H54 (cell line): Measurements from ENCODE around the gene INSIG2.

ENCODE experiments used
- DNase-seq: peaks from one replicate; pipeline ENCODE4 v3.0.0; 2011; ENCODE audit warnings: low spot score, mixed read lengths; ENCODE audit not compliant: insufficient read length
- FAIRE-seq: peaks from 3 replicates; lab custom pipeline; 2011; peaks lifted over from hg19 to GRCh38; lab: Jason Lieb, UNC
- POLR2A ChIP-seq: IDR thresholded peaks from 2 replicates; pipeline ENCODE4 v1.6.1; 2011; ENCODE audit warnings: low read depth, mild to moderate bottlenecking, low read length

INSIG2 gene

DNA sequence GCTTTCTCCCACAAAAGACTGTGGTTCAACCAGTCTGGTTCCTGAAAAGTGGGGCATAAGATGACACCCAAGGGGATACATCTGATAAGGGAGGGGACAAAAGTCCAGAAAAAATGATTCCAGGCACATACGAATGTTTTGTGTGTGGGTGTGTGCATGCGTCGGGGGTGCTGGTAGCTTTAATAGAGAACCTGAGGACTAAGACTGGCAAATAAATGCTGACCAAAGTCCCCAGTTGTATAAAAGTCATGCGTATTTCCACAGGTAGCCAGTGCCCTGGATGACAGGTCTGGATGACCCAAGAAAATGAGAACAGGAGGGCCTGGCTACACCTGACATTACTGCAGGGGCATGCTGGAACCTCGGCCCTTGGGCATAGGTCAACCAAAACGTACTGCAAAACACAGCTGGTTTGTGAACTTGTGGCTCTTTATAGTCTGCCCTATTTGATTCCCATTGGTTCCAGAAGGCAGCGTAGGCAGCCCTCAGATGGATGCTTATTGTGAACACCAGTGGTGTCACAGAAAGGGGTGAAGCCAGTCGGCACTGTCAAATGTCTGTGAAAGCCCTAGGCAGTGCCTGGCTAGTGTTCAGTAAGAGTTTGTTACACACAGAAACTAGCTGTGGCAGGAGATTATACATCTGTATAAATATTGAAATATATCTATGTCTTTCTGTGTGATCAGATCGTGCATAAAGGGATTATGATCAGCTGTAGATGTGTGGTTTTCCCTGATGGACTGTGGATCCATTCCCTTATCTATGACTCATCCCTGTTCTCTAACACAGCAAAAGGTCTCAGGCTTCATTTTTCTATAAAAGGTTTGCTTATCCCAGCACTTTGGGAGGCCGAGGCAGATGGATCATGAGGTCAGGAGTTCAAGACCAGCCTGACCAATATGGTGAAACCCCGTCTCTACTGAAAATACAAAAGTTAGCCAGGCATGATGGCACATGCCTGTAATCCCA lies 58.3 kb downstream of the INSIG2 start:
- FAIRE-seq (no peak), DNase-seq (no peak)
- no peak for TF ChIP-seq POLR2A

DNA sequence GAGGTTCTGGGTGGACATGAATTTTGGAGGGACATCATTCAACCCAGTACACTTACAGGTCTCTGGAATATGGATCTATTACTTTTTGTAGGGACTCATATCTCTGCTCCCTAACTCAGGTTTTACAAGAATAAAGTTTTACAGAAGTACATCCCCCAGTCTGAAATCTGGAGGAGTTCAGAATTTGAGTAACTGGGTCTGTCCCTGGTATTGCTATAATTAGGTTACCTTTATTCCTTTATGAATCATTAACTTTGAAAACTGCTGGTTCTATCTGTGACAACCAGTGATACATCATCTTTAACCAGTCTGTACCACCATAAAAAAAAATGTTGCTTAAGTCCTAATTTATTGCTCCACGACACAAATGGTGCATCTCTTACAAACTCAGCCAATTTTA lies 59.9 kb downstream of the INSIG2 start:
- DNase-seq: no peak
- no peak for TF ChIP-seq POLR2A
- no peak for FAIRE-seq

DNA sequence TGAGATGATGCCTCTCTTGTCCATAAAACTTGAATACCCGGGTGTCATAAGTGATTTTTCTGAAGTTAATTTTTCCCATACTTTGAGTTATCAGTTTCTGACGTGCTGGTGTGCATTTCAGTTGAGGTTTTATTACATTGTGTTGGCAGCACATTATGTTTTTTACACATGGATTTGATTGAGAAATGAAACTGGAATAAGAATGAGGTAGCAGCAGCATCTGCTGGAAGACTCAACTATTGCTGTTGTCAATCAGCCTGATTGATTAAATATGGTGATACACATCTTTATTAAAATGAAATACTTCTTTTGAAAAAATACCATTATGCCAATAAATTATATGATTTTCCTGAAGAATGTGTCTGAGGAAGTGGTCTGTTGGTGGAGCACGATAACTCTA lies 60.5 kb downstream of the INSIG2 start:
- TF ChIP-seq POLR2A: no peak
- no peak for FAIRE-seq
- DNase-seq: no peak

DNA sequence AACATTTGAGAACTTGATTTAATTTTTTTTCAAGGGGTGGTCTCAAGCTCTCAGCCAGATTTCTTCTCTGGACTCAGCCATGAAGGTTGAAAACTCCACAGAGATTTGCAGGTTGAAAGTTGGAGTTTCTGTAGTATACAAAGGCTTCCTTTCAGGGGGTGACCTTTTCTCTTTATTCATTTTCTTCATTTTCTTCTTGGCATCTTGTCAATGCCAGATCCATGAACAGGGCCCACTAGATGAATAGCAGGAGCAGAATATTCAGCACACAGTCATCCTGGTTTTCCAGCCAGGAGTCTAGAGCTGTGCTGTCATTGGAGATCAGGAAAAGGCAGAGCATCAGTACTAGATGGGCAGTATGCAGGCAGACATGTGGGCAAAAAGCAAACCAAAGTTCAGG lies 62.0 kb downstream of the INSIG2 start:
- TF ChIP-seq POLR2A: no peak
- FAIRE-seq: no peak
- DNase-seq: no peak

DNA sequence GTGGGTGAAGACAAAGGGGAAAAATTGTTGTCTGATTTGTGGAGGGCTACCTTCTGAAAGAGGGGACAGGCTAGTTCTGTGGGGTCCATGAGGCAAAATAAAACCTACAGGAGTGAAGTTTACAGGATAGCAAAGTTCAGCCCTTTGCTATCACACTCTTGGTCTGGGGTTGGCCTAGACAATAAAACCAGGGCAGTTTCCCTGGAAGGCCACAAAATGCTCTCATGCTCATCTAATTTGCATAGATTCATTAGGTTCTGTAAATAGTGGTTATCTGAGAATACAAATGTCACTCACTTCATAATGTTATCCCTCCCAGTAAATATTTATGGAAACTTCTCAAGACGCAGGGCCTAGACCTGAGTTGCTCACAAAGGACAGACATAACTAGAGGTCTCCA lies 63.6 kb downstream of the INSIG2 start:
- FAIRE-seq: no peak

DNA sequence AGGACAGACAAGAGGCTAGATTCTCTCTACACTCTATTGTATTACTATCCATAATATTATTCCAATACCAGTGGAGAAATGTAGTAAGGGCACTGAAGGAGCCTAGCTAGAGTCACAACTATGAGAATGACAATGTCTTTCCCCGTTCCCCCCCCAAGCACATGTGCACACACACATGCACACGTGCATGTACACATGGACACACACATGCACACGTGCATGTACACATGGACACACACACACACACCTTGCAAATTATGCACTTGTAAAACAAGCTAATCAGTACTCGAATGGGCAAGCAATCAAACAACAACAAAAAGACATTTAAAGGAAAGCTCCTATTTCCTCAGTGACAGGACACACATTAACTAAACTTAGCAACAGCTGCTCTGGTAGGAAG lies 65.2 kb downstream of the INSIG2 start:
- FAIRE-seq (no peak), DNase-seq (no peak)
- TF ChIP-seq POLR2A: no peak

More for the DNA sequence above, 63.6 kb downstream of the INSIG2 start:
- DNase-seq: no peak
- TF ChIP-seq POLR2A: no peak

DNA sequence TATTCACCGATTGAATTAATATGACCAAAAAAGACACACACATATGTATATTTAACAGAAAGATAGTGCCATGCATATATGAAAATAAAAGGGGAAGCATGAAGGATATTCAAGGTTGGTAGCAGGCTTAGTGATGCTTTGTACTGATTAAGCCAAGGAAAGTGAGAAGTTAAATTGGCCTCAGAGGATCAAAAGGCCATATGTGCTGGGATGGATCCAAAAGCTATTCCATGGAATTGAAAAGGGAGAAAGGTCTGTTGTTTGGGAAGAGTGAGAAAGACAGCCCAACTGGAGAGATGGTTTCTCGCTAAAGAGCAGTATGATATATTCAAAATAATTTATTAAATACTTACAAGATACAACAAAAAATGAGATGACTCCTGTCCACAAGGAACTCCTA lies 65.9 kb downstream of the INSIG2 start:
- DNase-seq (no peak), FAIRE-seq (no peak)

More for the DNA sequence above, 65.9 kb downstream of the INSIG2 start:
- TF ChIP-seq POLR2A: no peak
